Right lung (tissue), 5 donors: ENCODE results near the gene CCR4. TPM values are rescaled to one million over a fixed set of nuclear protein-coding genes. Genes with fewer than 3 reads are reported as not detected.
"Not testable (repeated sequence)": the region's sequence is repeated elsewhere in the genome, so short reads cannot be mapped to it uniquely, and the experiment has no call there.

Experiments used
- DNase-seq, 2 donors: peaks; one replicate each; pipeline ENCODE4 v3.0.0-alpha.2; 2013
- polyA plus RNA-seq, 5 donors: library from polyadenylated mRNA; unstranded; fragments of 120-200 nt; gene quantifications; one replicate each; pipeline versions ENCODE4 v1.2.1 to v1.2.3, GENCODE V29; 2013; ENCODE audit warnings: inconsistent platforms in 1 of 5, low replicate concordance in 1 of 5; ENCODE audit not compliant: insufficient read length in 5 of 5, insufficient read depth in 1 of 5

CCR4 gene
- polyA plus RNA-seq, 5 donors: 0.89 to 4.0 (median 2.1) TPM

DNA sequence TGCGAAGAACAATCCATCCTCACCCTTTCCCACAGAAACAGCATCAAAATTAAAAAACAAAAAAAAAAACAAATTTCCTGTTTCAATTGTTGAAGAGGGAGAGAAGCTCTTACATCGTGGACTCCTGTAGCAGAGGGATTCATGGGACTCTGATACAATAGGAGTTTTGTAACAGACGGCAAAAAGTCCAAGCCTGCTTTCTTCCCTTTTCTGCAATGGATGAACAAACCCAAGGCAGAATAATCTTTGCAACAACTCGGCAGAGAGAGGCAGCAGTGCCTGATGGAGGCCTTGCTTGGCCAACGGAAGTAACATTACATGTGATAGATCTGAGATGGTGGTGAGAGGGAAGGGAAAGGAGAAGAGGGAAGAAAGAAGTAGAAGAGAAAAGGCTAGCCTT, 26.9 kb downstream of the CCR4 start:
- no peak for DNase-seq

DNA sequence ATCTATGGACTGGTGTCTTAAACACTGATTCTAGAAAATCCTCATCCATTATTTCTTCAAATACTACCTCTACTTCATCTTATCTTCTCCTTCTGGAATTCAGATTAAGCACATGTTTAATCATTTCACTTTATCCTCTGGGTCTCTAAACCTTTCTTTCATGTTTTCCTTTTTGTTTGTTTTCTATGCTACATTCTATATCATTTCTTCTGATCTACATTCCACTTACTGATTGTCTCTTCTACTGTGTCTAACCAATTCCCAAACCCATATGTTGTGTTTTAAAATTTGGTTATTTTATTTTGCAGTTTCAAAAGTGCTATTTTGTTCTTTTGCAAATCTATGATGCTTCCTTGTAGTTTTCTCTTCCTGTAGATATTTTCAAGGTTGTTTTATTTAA, 31.7 kb downstream of the CCR4 start:
- no peak for DNase-seq

DNA sequence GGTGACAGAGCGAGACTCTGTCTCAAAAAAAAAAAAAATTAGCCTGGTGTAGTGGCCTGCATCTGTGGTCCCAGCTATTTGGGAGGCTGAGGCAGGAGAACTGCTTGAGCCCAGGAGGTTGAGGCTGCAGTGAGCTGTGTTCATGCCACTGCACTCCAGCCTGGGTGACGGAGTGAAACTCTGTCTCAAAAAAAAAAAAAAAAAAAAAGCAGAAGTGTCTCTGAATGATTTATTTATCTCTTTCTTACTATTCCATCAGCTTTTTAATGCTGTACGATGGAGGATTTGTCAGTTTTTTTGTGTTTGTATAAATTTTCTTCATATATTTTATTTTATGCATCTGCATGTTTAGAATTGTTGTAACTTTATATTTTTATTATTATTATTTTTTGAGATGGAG, 33.5 kb downstream of the CCR4 start:
- not testable (repeated sequence) for DNase-seq

DNA sequence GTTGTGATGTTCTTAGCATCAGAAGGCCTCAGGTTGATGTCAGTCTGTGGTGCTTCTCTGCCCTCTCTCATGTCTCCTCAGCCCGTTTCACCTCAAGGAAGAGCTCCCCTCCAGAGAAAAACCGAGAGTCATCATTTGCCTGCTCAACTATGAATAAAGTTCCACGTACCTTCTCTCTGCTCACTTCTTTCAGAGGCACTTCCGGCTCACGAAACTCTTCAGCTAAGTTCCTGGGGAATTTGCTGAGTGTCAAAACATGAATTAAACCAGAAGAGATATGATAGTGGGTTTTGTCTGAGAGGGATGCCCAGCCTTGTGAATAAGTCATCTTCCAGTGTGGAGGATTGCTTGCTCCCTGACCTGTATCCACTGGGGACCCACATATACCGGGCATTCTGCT, 37.7 kb downstream of the CCR4 start:
- DNase-seq: no peak

DNA sequence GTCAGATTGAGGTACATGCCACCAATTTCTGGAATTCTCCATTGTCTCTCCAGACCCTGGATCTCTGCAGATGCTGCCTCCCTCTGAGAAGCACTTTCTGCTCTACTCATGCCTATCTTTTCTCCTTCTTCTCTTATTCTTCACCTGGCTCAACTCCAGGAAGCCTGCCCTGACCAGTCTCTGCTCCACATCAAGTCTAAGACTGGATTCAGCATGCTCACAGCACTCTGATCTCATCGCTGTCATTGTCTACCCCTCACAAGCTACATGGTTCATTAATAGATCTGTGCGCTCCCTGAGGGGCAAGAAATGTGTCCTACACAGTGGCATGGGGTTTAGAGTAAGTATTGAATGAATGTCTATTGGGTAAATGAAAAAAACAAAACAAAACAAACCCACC, 38.7 kb downstream of the CCR4 start:
- DNase-seq: no peak

DNA sequence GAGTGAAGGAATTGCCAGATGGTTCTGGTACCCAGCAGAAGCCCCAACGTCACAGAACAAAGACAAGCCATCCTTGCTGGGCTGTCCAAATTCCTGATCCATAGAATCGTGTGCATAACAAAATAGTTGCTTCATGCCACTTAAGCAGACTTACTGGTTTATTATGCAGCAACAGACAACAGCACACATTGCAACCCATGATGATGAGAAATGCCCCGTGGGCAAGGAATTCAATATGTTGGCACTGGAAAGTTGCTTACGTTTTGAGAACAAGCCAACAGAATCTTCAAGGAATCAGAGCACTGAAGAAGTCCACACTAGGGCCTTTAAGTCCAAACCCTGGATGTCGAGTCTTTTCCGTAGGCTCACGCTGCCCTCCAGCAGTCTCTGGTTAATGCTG, 40.3 kb downstream of the CCR4 start:
- no peak for DNase-seq

DNA sequence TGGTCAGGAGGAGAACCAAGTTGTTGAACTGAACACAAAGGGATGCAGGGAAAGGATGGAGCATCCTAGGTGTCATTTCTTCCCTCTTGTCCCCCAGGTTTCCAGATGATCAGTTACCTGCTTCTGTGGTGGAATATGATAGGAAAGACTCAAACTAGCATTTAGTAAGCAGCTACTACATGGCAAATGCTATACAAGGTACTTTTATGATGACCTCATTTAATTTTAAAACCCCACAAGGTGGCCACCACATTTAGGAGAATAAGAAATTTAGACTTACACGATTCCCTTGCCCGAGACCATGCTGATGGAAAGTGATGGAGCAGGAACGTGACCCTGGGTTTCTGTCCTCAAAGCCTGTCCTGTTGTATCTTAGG, 40.9 kb downstream of the CCR4 start:
- DNase-seq: no peak

DNA sequence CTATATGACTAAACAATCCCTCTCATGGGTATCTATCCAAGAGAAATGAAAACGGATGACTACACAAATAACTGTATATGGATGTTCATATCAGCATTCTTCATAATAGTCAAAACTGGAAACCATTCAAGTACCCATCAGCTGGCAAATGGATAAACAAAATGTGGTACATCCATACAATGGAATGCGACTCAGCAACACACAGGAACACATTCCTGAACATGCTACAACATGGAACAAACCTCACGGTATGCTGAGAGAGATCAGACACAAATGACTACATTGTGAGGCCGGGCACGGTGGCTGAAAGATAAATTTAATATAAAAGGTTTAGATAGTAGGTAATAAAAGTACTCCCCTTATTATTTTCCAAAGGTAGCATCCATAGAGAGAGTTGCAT, 42.6 kb downstream of the CCR4 start:
- DNase-seq: no peak

DNA sequence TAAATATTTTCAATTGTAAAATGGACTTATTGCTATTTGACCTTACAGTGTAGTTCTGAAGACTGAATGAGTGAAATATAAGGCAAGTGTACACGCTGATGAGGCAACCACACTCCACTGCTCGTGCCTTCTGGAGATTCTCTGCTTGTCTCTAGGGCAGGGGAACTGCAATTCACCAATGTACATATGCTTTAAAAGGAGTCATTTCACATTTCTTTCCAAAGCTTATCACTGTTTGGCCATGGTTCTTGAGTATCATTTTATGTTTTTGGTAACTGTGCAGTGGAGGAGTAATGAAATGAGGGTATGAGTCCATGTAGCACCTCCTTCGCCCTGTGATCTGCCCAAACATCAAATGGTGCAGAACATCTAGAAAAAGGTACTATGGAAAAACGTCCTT, 43.7 kb downstream of the CCR4 start:
- DNase-seq: no peak

DNA sequence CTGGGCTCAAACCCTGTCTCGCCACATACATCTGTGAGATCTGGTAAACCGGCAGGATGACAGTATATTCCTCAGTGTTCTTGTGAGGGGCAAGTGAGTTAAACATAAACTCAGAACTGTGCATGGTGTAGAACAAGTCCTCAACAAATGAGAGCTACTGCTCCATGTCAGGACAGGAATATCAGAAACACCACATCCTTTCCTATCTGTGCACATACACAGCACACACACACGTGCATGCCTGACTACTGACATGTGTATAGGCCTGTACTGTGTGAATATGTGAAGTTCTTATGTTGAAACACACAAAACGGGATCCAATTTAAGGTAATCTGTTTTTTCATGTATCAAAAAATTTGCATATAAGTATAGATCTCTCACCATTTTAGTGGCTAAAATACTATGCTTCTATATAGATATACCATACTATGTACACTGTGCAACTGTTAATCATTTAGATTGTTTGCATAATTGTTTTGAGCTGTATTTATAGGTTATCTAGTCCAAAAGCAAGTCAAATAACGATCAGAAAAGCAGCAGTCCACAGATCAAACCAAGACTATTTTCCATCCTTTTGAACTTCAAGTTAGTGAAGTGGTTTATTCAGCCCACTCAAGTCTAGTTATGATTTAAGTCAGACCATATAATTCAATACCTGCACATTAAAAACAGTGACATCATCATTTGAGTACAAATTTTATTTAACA, 44.8 kb downstream of the CCR4 start:
- no peak for DNase-seq

DNA sequence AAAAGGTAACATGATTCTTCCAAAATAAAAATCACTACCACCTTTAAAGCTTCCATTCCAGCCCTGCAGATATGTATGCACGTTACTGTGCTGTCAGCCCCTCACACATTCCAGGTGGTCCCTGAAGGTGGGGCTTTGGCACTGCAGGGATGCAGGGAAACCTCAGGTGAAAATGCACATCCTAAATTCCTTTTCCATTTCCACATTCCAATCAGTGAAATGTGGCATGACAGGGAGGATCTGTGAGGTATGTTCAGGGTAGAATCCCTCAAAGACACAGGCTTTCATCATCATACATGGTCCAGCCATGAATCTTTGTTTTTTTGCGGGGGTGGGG, 45.3 kb downstream of the CCR4 start:
- no peak for DNase-seq

DNA sequence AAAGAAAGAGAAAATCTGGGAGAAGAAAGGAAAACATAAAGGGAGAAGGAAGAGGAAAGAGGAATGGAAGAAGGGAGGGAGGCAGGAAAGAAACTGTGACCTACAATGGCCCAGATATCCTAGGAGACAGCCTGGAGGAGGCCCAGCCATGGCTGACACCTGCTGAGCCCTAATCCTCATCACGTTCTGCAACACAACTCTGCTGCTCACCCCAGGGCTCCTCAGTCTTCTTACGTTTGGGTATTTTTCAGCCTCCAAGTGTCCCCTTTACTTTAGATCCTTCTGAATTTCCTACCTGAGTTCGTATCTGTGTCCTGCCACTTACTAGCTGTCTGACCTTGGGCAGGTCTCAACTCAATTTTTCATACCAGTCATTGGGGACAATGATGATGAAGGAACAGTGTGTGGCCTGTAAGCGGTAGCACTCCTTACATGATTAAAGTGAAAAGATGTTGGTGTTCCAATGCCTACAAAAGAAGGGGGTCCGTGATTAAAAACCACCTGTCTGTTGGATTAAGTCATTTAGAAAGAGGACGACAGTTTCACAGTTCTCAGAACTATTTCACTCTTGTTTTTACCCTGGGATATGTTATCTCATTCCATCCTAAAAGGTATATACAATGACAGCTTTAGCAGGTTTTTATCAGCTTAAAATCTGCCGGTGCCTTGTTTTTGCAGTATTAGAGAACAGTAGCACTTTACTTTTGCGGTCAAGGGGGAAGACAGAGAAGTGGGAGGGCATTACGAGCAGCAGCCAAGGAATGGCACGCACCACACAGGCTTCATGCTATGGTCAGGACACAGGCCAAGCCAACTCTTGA, 47.4 kb downstream of the CCR4 start:
- DNase-seq: no peak

DNA sequence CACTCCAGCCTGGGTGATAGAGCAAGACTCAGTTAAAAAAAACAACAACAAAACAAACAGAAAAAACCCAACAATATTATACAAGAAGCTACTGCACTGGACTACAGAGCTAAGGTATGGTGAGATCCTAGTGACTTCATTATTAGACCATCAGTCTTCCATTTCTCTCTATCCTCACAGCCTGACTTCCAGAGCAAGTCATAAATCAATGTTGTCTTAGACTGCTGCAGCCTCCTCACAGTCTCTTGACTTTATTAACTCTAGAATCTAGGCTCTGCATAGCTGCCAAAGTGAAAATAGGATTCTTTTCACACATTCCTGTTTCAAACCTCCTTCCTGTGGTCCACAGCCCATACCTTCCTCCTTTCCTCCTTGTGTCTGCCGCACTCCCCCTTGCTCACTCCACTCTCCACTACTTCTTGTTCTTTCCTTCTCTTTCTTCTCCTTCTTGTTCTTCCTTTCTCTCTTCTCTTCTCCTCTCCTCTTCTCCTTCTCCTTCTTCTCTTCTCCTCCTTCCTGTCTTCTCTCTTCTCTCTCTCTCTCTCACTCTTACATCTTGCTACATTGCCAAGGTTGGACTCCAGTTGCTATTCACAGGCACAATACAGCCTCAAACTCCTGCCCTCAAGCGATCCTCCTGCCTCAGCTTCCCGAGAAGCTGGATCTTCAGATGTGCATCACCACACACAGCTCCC, 49.4 kb downstream of the CCR4 start:
- DNase-seq: no peak

DNA sequence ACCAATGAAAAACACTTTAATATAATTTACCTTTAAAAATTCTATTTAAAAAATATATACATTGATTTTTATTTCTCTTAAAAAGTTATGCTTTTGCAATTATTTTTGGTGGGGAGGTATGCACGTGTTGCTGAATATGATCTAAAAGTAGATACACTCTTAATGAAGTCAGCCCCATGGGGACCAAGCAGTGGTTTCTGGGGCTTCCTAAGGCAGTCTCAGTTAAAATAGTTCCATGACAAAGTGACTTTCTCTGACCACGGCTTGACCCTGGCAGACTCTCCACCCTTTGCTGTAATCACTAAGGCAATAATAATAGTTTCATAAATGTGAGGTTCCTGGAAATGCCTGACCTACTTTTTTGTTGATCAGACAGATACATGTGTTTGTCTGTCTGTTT, 50.4 kb downstream of the CCR4 start:
- DNase-seq: no peak

DNA sequence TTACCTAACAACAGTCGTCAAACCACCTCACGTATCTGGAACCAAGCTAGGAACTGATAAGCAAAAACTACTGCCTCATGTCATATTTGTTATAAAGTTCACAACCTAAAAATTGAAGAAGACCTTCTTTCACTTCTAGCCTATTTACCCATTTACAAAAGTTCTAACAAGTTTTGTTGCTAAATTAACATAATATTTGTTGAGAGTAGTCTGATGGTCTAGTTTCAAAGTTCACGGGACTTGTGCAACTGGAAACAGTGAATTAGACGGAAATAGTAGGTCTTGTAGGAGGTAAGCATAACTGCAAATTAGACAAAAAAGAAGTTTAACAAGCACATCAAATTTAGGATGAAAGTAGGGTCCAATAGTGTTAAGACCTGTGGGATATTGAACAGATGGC, 51.9 kb downstream of the CCR4 start:
- DNase-seq: no peak

DNA sequence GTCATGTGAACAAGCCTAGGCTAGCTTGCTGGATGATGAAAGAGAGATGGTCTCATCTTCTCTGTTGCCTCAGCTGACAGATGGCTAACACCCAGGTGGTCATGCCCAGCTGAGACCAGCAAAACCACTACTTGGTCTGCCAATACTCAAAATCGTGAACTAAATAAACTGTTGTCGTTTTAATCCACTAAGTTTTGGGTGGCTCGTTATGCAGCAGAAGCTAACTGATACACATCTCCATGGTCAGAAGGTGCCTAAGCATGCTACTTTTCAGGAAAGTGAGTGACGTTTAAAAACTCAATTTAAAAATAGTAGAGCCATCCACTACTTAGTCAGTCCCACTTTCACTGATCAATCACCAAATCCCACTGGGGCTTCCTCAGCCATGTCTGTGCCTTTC, 52.8 kb downstream of the CCR4 start:
- no peak for DNase-seq

DNA sequence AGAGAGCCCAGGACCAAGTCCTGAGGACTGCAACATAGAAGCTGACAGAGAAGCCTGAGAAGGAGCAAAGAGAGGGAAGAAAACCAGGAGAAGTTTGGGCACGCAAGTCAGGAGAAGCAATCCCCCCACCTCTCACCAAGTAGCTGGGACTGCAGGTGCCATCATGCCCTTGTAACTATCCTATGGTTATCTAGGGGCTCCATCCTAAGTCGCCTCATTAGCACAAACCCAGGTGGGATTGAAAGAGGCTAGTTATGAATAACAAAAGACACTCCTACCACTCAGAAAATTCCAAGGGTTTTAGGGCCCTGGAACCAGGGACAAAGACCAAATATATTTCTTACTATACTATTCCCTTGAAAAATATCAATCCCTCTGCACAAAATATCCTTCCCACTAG, 53.5 kb downstream of the CCR4 start:
- DNase-seq: no peak

Other genes starting within 250 kb of the CCR4 start
- 1 to 10 TPM; 4.8 to 7.9 (median 7.1) TPM for gene TRIM71, start 133.6 kb upstream of the CCR4 start, polyA plus RNA-seq
- 10 to 100 TPM; 64.1 to 77.2 (median 70.7) TPM for gene GLB1, start 145.5 kb downstream of the CCR4 start, polyA plus RNA-seq
- gene TMPPE, start 145.5 kb downstream of the CCR4 start, polyA plus RNA-seq: 1 to 10 TPM; 1.3 to 2.9 (median 2.2) TPM
- 100 to 1,000 TPM; 217 to 265 (median 256) TPM for gene CRTAP, start 162.4 kb downstream of the CCR4 start, polyA plus RNA-seq